ENCODE measurements around the gene VWA2.

The VWA2 gene

GRCh38 chr10:114233482-114233881 lies 5.6 kb upstream of the VWA2 start:
- H3K27me3 Mint-ChIP-seq, result peaks cover 44% of the 10 kb centered on the region
- no peak overlapping the region for H3K4me3 Mint-ChIP-seq
- DNase-seq, result no peak
- no peak overlapping the region for H3K27ac Mint-ChIP-seq
- CTCF ChIA-PET, result no interaction called here
- no peaks in the 10 kb centered on the region for H3K36me3 Mint-ChIP-seq
- H3K4me1 Mint-ChIP-seq, result no peaks in the 10 kb centered on the region
- H3K9me3 Mint-ChIP-seq, result no peaks in the 10 kb centered on the region

GRCh38 chr10:114234132-114234531 lies 4.9 kb upstream of the VWA2 start:
- CTCF ChIA-PET, result no interaction called here
- no peak for DNase-seq
- no peaks in the 10 kb centered on the region for H3K36me3 Mint-ChIP-seq
- no peak overlapping the region for H3K4me3 Mint-ChIP-seq
- H3K27me3 Mint-ChIP-seq, result peaks cover 50% of the 10 kb centered on the region
- H3K4me1 Mint-ChIP-seq, result peaks cover 2% of the 10 kb centered on the region
- H3K27ac Mint-ChIP-seq, result no peak overlapping the region
- no peaks in the 10 kb centered on the region for H3K9me3 Mint-ChIP-seq

DNA sequence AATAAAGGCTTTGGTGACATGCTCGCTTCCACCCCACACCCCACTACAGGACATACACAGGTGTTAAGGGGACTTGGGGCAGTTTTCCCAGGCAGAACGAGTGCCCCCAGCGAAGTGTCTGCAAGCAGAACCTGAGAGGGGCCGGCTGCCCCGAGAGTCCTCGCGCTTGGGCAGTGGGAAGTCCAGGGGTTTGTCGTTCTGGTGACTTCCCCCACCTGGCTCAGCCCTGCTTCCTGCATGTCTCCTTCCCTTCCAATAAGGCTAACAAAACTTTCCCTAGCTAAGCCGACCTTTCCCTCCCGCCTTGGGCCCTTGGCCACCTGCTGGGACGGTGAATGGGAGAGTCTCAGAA lies 916 bp downstream of the VWA2 start:
- H3K4me1 Mint-ChIP-seq, result peaks cover 2% of the 10 kb centered on the region
- H3K27ac Mint-ChIP-seq, result no peak overlapping the region
- H3K27me3 Mint-ChIP-seq, result peaks cover 93% of the 10 kb centered on the region
- no peak overlapping the region for H3K4me3 Mint-ChIP-seq
- CTCF ChIA-PET, result interaction anchor here (0.6 kb wide), 1 partner anchor 438 kb away, joined by 3 read pairs; no protein-coding TSS in a partner anchor
- DNase-seq, result no peak
- H3K9me3 Mint-ChIP-seq, result no peaks in the 10 kb centered on the region
- H3K36me3 Mint-ChIP-seq, result no peaks in the 10 kb centered on the region

- CTCF ChIA-PET, result no interaction called here
- Mint-ChIP-seq H3K36me3 (no peaks in the 10 kb centered on the region), H3K4me3 (no peak overlapping the region), H3K27me3 (peaks cover 82% of the 10 kb centered on the region), H3K9me3 (no peaks in the 10 kb centered on the region), H3K4me1 (peaks cover 2% of the 10 kb centered on the region), H3K27ac (no peak overlapping the region)
- DNase-seq, result no peak
Measured at GRCh38 chr10:114242235-114242634, 3.2 kb downstream of the VWA2 start.

DNA sequence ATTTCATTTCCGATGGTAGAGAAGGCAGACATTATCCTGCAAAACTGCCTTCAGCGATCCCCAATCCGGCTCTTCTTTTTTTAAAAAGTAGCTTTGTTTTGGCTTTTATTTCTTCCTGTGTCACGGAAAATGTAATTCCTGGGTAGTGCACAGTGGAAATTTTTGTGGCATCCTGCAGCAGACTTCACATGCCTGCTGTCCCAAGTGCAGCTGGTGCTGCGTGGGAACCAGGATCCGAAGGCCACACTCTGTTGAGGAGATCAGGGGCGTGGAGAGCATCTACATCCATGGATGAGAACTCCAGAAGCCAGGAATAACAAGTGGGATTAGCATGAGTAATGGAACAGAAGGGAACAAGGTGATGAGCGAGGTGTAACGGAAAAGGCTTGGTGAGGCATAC lies 4.6 kb downstream of the VWA2 start:
- DNase-seq, result no peak
- peaks cover 74% of the 10 kb centered on the region for H3K27me3 Mint-ChIP-seq

DNA sequence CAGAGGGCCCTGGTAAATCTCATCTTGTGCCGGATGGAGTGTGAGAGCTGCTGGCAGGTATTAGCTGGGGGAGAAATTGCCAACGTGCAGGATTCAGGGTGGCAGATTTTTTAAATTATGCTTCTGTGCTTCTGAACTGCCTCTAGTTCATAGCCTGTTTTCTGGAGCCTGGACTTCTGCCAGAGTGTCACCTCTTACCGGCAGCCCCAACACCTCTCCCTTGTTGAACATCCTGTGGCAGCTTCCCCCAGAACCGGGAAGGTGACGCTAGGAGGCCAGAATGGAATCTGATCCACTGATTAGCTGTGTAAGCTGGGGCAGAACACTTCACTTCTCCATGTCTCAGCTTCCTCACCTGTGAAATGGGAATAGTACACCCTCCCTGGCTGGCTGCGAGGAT lies 5.1 kb downstream of the VWA2 start:
- CTCF ChIA-PET, result no interaction called here
- DNase-seq, result no peak
- H3K27ac Mint-ChIP-seq, result no peak overlapping the region
- H3K4me3 Mint-ChIP-seq, result no peak overlapping the region
- no peaks in the 10 kb centered on the region for H3K4me1 Mint-ChIP-seq
- H3K36me3 Mint-ChIP-seq, result no peaks in the 10 kb centered on the region
- H3K27me3 Mint-ChIP-seq, result peaks cover 69% of the 10 kb centered on the region
- no peaks in the 10 kb centered on the region for H3K9me3 Mint-ChIP-seq

More for the DNA sequence above, 4.6 kb downstream of the VWA2 start:
- Mint-ChIP-seq H3K9me3 (no peaks in the 10 kb centered on the region), H3K27ac (no peak overlapping the region), H3K4me3 (no peak overlapping the region), H3K36me3 (no peaks in the 10 kb centered on the region), H3K4me1 (peaks cover 2% of the 10 kb centered on the region)
- CTCF ChIA-PET, result interaction anchor here (0.6 kb wide), 1 partner anchor 704 kb away, joined by 3 read pairs; no protein-coding TSS in a partner anchor

DNA sequence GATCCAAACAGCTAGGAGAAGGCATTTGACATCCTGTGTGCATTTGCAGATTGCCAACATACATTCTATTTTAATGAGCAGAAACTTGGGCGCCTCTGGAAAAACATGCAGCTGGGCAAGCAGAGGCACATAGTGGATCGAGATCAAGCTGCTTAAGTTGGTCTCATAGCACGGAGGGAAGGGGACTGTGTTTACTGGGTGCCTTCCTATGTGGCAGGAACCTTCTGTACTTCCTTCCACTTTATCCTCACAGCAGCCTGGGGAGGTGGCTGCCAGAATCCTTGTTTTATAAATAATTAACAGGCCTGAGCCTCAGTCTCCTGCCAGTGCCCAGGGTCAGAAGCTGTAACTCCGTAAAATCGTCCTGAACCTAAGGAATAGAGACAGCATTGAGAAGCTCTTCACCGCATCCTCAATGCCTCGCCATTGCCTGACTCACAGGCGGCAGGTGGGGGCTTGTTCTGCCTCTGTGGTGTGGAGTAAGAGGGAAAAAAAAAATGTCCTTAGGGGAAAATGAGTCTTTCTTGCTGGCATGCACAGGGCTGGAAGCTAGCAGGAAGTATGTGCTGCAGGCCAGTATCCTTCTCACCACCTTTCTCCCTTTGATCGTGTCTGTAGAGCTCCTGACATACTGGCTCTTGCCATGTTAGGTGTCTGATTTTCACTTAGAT lies 6.2 kb downstream of the VWA2 start:
- H3K27ac Mint-ChIP-seq, result no peak overlapping the region
- CTCF ChIA-PET, result no interaction called here

GRCh38 chr10:114246679-114247305 lies 7.7 kb downstream of the VWA2 start:
- CTCF ChIA-PET, result interaction anchor here (0.8 kb wide), 1 partner anchor 213 kb away, joined by 3 read pairs; no protein-coding TSS in a partner anchor
- Mint-ChIP-seq H3K9me3 (no peaks in the 10 kb centered on the region), H3K27me3 (peaks cover 61% of the 10 kb centered on the region)

More for the DNA sequence above, 6.2 kb downstream of the VWA2 start:
- H3K36me3 Mint-ChIP-seq, result no peaks in the 10 kb centered on the region
- H3K27me3 Mint-ChIP-seq, result peaks cover 64% of the 10 kb centered on the region
- no peak overlapping the region for H3K4me3 Mint-ChIP-seq
- no peak for DNase-seq
- no peaks in the 10 kb centered on the region for H3K4me1 Mint-ChIP-seq
- no peaks in the 10 kb centered on the region for H3K9me3 Mint-ChIP-seq

GRCh38 chr10:114250236-114250635 lies 11.2 kb downstream of the VWA2 start:
- no peak for DNase-seq
- CTCF ChIA-PET, result no interaction called here
- Mint-ChIP-seq H3K27me3 (peaks cover 37% of the 10 kb centered on the region), H3K4me3 (no peak overlapping the region), H3K4me1 (no peaks in the 10 kb centered on the region), H3K36me3 (no peaks in the 10 kb centered on the region), H3K27ac (no peak overlapping the region), H3K9me3 (peaks cover 6% of the 10 kb centered on the region)

More at GRCh38 chr10:114246679-114247305, 7.7 kb downstream of the VWA2 start:
- Mint-ChIP-seq H3K27ac (no peak overlapping the region), H3K4me3 (no peak overlapping the region), H3K4me1 (no peaks in the 10 kb centered on the region), H3K36me3 (no peaks in the 10 kb centered on the region)
- no peak for DNase-seq

DNA sequence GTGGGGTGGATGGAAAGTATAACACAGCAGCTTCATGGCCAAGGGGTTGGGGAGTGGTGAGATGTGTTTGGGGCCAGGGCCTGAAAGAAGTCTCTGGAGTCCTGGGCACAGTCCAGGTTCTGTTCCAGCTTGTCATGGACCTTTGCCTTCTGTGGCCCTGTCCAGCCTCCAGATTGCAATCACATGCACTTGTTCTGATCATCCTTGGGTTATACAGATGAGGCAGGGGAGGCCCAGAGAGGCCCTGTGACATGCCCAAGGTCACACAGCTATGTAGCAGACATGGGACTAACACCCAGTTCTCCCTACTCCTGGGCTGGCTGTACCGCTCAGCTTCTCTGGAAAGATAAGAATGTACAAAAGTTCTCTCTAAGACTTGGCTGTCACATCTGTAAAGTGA lies 11.7 kb downstream of the VWA2 start:
- H3K9me3 Mint-ChIP-seq, result peaks cover 6% of the 10 kb centered on the region
- CTCF ChIA-PET, result no interaction called here
- no peak overlapping the region for H3K4me3 Mint-ChIP-seq
- no peaks in the 10 kb centered on the region for H3K36me3 Mint-ChIP-seq
- no peak overlapping the region for H3K27ac Mint-ChIP-seq
- peaks cover 33% of the 10 kb centered on the region for H3K27me3 Mint-ChIP-seq
- H3K4me1 Mint-ChIP-seq, result no peaks in the 10 kb centered on the region
- no peak for DNase-seq

DNA sequence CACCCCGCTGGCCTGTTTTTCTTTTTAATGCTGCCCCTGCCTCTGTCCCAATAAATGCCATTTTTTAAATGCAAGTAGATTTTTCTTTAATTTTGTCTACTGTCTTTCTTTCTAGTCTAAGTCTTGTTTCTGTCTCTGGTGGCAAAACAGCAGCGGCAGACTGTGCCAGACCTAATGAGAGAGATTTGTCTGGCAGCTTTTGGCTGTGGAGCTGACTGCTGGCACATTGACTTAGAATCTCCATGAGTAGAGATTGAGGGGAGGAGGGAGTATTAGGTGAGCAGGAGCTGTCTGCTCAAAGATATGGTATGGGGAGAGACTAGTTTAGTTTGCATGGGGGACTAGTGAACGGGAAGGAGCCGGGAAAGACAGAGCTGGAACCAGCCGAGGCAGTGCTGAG lies 13.0 kb downstream of the VWA2 start:
- no peaks in the 10 kb centered on the region for H3K4me1 Mint-ChIP-seq
- CTCF ChIA-PET, result no interaction called here
- H3K36me3 Mint-ChIP-seq, result no peaks in the 10 kb centered on the region
- H3K4me3 Mint-ChIP-seq, result no peak overlapping the region
- no peak overlapping the region for H3K27ac Mint-ChIP-seq
- DNase-seq, result no peak
- peaks cover 6% of the 10 kb centered on the region for H3K9me3 Mint-ChIP-seq
- H3K27me3 Mint-ChIP-seq, result peaks cover 29% of the 10 kb centered on the region

DNA sequence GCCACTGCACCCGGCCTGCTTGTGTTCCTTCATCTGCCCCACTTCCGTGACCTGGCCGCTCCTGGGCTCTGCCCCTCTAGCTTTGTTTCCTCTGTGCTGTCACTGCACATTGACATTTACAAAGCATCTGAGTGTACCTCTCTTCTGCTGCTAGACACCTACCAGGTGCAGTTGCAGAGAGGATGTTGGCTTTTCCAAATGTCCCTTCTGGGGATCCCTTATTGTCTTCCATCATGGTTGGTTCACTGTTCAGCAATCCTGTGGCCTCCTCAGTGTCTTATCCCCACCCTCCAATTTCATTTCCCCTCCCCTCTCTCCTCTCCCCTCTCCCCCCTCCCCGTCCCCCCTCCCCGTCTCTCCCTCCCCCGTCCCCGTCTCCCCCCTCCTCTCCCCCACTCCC lies 13.8 kb downstream of the VWA2 start:
- Mint-ChIP-seq H3K27ac (no peak overlapping the region), H3K36me3 (no peaks in the 10 kb centered on the region), H3K9me3 (peaks cover 6% of the 10 kb centered on the region), H3K27me3 (peaks cover 29% of the 10 kb centered on the region), H3K4me1 (no peaks in the 10 kb centered on the region), H3K4me3 (no peak overlapping the region)
- DNase-seq, result no peak
- CTCF ChIA-PET, result no interaction called here

DNA sequence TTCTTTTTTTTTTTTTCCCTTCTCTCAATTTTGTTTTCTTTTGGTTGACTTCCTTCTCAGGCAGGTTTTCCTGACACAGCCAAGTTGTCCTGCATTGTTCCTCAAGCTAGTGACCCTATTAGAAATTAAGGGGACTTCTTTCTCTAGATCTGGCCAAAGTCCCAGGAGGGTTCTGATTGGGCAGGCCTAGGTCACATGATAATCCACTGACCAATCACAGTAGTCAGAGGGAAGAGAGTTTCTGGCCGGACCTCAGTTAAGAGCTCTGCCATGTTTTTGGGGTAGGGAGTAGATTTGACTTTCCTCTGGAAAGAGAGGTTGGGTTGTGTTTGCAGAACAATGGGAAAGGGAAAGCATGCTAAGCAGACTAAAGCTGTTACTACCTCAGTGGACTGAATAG lies 16.2 kb downstream of the VWA2 start:
- no peak overlapping the region for H3K4me3 Mint-ChIP-seq
- H3K36me3 Mint-ChIP-seq, result no peaks in the 10 kb centered on the region
- DNase-seq, result no peak
- H3K9me3 Mint-ChIP-seq, result peaks cover 6% of the 10 kb centered on the region
- H3K27me3 Mint-ChIP-seq, result peaks cover 19% of the 10 kb centered on the region
- CTCF ChIA-PET, result no interaction called here
- H3K4me1 Mint-ChIP-seq, result peaks cover 4% of the 10 kb centered on the region
- no peak overlapping the region for H3K27ac Mint-ChIP-seq

DNA sequence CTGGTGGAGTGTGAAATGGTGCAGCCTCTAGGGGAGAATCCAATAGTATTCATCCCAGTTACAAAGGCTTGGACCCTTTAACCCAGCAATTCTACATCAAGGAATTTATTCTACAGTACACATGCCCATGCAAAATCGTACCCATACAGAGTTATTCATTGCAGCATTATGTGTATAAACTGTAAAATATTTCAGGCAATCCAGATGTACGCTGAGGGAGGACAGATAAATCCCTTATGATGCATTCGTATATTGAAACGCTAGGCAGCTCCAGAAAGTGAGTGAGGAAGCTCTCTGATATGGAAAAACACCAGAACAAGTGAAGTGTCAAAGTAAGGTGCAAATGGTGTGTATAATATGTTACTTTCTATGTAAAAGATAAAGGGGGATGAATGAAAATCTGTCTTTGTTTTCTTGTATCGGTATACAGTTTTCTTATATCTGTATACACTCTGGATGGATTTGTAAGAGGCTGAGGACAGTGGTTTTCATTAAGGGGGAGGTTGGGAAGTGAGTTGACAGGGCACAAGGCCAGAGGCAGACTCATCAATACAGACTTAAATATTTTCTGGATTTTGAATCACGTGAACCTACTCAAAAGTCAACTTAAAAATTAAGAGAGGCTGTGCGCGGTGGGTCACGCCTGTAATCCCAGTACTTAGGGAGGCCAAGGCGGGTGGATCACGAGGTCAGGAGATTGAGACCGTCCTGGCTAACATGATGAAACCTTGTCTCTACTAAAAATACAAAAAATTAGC lies 17.1 kb downstream of the VWA2 start:
- no peak for DNase-seq
- no peak overlapping the region for H3K4me3 Mint-ChIP-seq
- H3K27ac Mint-ChIP-seq, result no peak overlapping the region
- CTCF ChIA-PET, result no interaction called here
- peaks cover 4% of the 10 kb centered on the region for H3K4me1 Mint-ChIP-seq
- no peaks in the 10 kb centered on the region for H3K36me3 Mint-ChIP-seq
- peaks cover 6% of the 10 kb centered on the region for H3K9me3 Mint-ChIP-seq
- H3K27me3 Mint-ChIP-seq, result peaks cover 15% of the 10 kb centered on the region

DNA sequence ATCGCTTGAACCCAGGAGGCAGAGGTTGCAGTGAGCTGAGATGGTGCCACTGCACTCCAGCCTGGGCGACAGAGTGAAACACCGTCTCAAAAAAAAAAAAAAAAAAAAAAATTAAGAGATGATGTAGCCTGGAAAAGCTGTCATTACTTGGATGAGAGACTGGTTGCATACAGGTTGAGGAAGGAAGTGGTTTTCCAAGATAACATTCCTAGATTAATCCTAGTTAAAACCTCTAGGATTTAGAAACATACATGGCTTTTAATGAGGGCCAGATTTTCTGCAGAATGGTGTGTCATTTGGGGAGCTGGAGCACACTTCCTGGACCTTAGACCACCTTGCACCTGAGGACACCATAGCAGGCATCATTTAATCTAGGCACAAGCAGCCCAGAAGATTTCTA lies 17.8 kb downstream of the VWA2 start:
- Mint-ChIP-seq H3K27me3 (peaks cover 11% of the 10 kb centered on the region), H3K27ac (no peak overlapping the region), H3K4me1 (peaks cover 4% of the 10 kb centered on the region), H3K4me3 (no peak overlapping the region), H3K36me3 (no peaks in the 10 kb centered on the region), H3K9me3 (peaks cover 6% of the 10 kb centered on the region)
- CTCF ChIA-PET, result no interaction called here
- DNase-seq, result no peak
